H1 (cell line): Measurements from ENCODE around the gene GPC6. TPM values are rescaled to one million over a fixed set of nuclear protein-coding genes. Genes with fewer than 3 reads are reported as not detected.

Experiments
- BACH1 ChIP-seq: IDR thresholded peaks from 2 replicates; pipeline ENCODE4 v1.6.1; 2012; ENCODE audit warnings: low read length, improper control_type of control experiment
- CHD2 ChIP-seq: IDR thresholded peaks from 2 replicates; pipeline ENCODE4 v1.6.1; 2012; ENCODE audit warnings: low read length, improper control_type of control experiment
- KDM4A ChIP-seq: IDR thresholded peaks from one replicate; pipeline ENCODE4 v1.7.1; 2012; ENCODE audit warnings: low read depth, mild to moderate bottlenecking, moderate library complexity, low read length, inconsistent platforms; ENCODE audit not compliant: severe bottlenecking
- SAP30 ChIP-seq: fragments of 300-600 bp; sonication (generic); IDR thresholded peaks from 2 replicates; pipeline ENCODE4 v1.7.1; 2012; ENCODE audit warnings: low read length, moderate library complexity, mild to moderate bottlenecking, inconsistent platforms; ENCODE audit not compliant: insufficient read depth, insufficient replicate concordance
- TAF1 ChIP-seq: IDR thresholded peaks from 2 replicates; pipeline ENCODE4 v1.6.1; 2011; ENCODE audit warnings: mild to moderate bottlenecking, low read depth, low read length
- TAF7 ChIP-seq: optimal IDR thresholded peaks from 2 replicates; pipeline ENCODE3; 2011; ENCODE audit warnings: low read depth, mild to moderate bottlenecking, inconsistent platforms, low read length, moderate library complexity, borderline replicate concordance
- polyA plus RNA-seq, 7 experiments: library from polyadenylated mRNA; depleted of rRNA in 3 of 7; stranded (reverse) in 5 of 7; unstranded in 2 of 7; fragments of >200 nt in 5 of 7; fragments of 200-250 nt in 2 of 7; gene quantifications; 1 replicate in 5 of 7; 2 replicates in 1 of 7; 4 replicates in 1 of 7; pipeline versions ENCODE4 v1.2.1 to v1.2.3, GENCODE V29; 2011 to 2013; ENCODE audit warnings: missing spikeins in 2 of 7, mixed read lengths in 2 of 7
- total RNA-seq: library from RNA; stranded (reverse); fragmentation: NEBNext Ultra II Directional; extraction: Animal tissue kit (Norgen Biotek cat#: 25700); gene quantifications from 2 replicates; pipeline ENCODE4 v1.2.1, GENCODE V29; 2021

Gene GPC6
- total and polyA plus RNA-seq, 2 of the 8 experiments (the other 6 are each of a cell fraction or from before 2014, with no cell fraction given): 5.4 to 12.0 TPM

DNA sequence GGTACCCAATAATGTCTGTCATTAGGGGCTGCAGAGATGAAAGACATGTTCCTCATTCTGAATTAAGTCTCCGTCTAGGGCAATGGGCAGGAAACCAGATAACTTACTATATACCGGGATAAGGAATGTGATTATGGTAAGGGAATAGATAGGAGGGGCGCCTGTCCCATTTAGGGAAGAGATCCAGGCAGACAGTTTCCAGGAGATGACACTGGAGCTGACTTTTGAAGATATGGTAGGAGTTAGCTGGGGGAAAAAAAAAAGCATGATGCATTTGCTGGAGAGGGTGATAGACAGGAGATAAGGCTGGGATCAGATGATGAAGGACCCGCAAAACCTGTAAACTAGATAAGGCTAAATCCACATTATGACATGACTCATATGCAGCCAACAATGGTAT is 912.2 kb downstream of the GPC6 start (continued):
- no peak for TF ChIP-seq KDM4A
- no peak for TF ChIP-seq BACH1
- no peak for TF ChIP-seq SAP30
- no peak for TF ChIP-seq TAF7
- no peak for TF ChIP-seq CHD2
- TF ChIP-seq TAF1: no peak
- TF ChIP-seq, all 59 proteins: peak for 0
